Lung (tissue), 12 donors: ENCODE data around the gene MCUB. TPM values are rescaled to one million over a fixed set of nuclear protein-coding genes. Genes with fewer than 3 reads are reported as not detected.

ENCODE experiments used
- ATAC-seq: fragments of 200-7000 bp; cut with Tn5 transposase; one replicate; pipeline ENCODE4 v1.9.1; 2020; ENCODE audit warnings: moderate number of reproducible peaks; ENCODE audit not compliant: insufficient read depth, low FRiP score
- DNase-seq, 3 donors: peaks; one replicate each; pipeline ENCODE4 v3.0.0-alpha.2; 2013 to 2017
- H3K27ac ChIP-seq, 2 donors: one replicate each; pipeline ENCODE4 v1.5.1; 2013; ENCODE audit warnings: mild to moderate bottlenecking in 2 of 2, moderate library complexity in 2 of 2, control low read depth in 1 of 2, inconsistent platforms in 1 of 2, low read depth in 1 of 2, low read length in 1 of 2
- H3K27me3 ChIP-seq, 3 donors: one replicate each; pipeline ENCODE4 v1.5.1; 2013; ENCODE audit warnings: low read length in 2 of 3; ENCODE audit not compliant: control insufficient read depth in 3 of 3, insufficient read depth in 3 of 3
- H3K36me3 ChIP-seq, 4 donors: one replicate each; pipeline ENCODE4 v1.5.1; 2013; ENCODE audit warnings: low read length in 4 of 4, mild to moderate bottlenecking in 1 of 4, moderate library complexity in 1 of 4; ENCODE audit not compliant: control insufficient read depth in 4 of 4, insufficient read depth in 4 of 4
- H3K4me1 ChIP-seq, 5 donors: one replicate each; pipeline ENCODE4 v1.5.1; 2013; ENCODE audit warnings: low read length in 5 of 5, mild to moderate bottlenecking in 2 of 5, moderate library complexity in 1 of 5; ENCODE audit not compliant: control insufficient read depth in 5 of 5, insufficient read depth in 5 of 5
- H3K4me3 ChIP-seq: one replicate; pipeline ENCODE4 v1.5.1; 2013; ENCODE audit warnings: mild to moderate bottlenecking, control low read depth, moderate library complexity
- H3K9ac ChIP-seq, 2 donors: one replicate each; pipeline ENCODE4 v1.5.1; 2013; ENCODE audit warnings: low read length in 2 of 2, control low read depth in 1 of 2; ENCODE audit not compliant: insufficient read depth in 1 of 2
- H3K9me3 ChIP-seq, 4 donors: one replicate each; pipeline ENCODE4 v1.5.1; 2013; ENCODE audit warnings: low read length in 3 of 4, mild to moderate bottlenecking in 1 of 4, moderate library complexity in 1 of 4; ENCODE audit not compliant: control insufficient read depth in 4 of 4, insufficient read depth in 3 of 4
- WGBS, 2 donors: extraction: QIAGEN DNeasy Blood & Tissue Kit; methylation state at CpG; one replicate each; pipeline ENCODE4 v1.1.7; 2013; 5-methylcytosine and 5-hydroxymethylcytosine counted together
- polyA plus RNA-seq, 2 donors: library from polyadenylated mRNA; stranded (reverse); fragments of 200-250 nt; gene quantifications; one replicate each; pipeline ENCODE4 v1.2.1, GENCODE V29; 2013
- total RNA-seq, 2 donors: library from RNA; depleted of rRNA in 1 of 2; stranded (reverse); fragments of >200 nt in 1 of 2; gene quantifications; one replicate each; pipeline ENCODE4 v1.2.1, GENCODE V29; 2014 to 2021
- TF ChIP-seq, protein P1 (sequence below): IDR thresholded peaks from 2 replicates; pipeline ENCODE4 v1.5.1; 2012; ENCODE audit warnings: mild to moderate bottlenecking; ENCODE audit errors: control extremely low read depth, extremely low read depth
- donor health status: control.
- donor health status: control.
- donor health status: Bipolar disorder and iron deficiency.
- donor health status: healthy.
- donor health status: DM: yes; HTN: yes; CAD: no.

MCUB gene
- total and polyA plus RNA-seq, 4 donors = 9.2 to 25.3 (median 15.9) TPM

DNA sequence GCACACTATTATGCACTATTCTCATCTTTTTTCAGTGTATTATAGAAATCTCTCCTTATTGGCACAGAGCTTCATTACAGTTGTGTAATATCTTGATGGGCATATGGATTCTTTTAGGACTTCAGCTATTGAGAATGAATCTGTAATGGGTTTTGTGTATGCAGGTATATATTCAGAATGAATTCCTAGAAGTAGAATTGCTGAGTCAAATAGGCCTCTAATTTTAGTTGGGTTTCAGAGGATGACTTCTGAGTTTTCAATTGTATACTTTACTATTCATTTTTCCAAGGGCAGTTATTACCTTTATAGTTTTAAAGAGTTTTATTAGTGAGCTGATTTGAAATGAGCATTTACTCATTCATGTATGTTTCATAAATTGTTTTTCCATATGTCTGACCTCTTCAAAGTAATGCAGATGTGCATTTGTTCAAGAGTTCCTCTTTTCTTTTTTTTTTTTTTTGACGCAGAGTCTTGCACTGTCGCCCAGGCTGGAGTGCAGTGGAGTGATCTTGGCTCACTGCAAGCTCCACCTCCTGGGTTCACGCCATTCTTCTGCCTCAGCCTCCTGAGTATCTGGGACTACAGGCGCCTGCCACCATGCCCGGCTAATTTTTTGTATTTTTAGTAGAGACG lies 123.7 kb downstream of the MCUB start:
- TF ChIP-seq, protein P1, sequence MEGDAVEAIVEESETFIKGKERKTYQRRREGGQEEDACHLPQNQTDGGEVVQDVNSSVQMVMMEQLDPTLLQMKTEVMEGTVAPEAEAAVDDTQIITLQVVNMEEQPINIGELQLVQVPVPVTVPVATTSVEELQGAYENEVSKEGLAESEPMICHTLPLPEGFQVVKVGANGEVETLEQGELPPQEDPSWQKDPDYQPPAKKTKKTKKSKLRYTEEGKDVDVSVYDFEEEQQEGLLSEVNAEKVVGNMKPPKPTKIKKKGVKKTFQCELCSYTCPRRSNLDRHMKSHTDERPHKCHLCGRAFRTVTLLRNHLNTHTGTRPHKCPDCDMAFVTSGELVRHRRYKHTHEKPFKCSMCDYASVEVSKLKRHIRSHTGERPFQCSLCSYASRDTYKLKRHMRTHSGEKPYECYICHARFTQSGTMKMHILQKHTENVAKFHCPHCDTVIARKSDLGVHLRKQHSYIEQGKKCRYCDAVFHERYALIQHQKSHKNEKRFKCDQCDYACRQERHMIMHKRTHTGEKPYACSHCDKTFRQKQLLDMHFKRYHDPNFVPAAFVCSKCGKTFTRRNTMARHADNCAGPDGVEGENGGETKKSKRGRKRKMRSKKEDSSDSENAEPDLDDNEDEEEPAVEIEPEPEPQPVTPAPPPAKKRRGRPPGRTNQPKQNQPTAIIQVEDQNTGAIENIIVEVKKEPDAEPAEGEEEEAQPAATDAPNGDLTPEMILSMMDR = no peak
- Histone ChIP-seq H3K9me3 (peaks cover 0 to 3% (median 0%) of the 10 kb centered on the region in 4 donors), H3K36me3 (peaks cover 0 to 5% (median 2%) of the 10 kb centered on the region in 4 donors), H3K4me1 (no peaks in the 10 kb centered on the region), H3K9ac (no peak overlapping the region), H3K27me3 (no peaks in the 10 kb centered on the region), H3K4me3 (no peak overlapping the region), H3K27ac (no peak overlapping the region)
- ATAC-seq (no peak), DNase-seq (no peak)
- 69 to 89% methylated on average over 6 of the region's 6 CpGs for WGBS, 2 donors

- no peaks in the 10 kb centered on the region for H3K27me3 ChIP-seq
- no peak overlapping the region for H3K27ac ChIP-seq
- H3K9ac ChIP-seq = no peak overlapping the region
- ATAC-seq (no peak), DNase-seq (no peak)
- TF ChIP-seq, protein P1 = no peak
- no peak overlapping the region for H3K4me3 ChIP-seq
- H3K9me3 ChIP-seq = no peaks in the 10 kb centered on the region
- H3K4me1 ChIP-seq = no peaks in the 10 kb centered on the region
- H3K36me3 ChIP-seq = peaks cover 0 to 9% (median 2%) of the 10 kb centered on the region in 4 donors
Observed at GRCh38 chr4:109684727-109685126, 124.7 kb downstream of the MCUB start.

GRCh38 chr4:109690690-109691410 lies 130.8 kb downstream of the MCUB start:
- peaks cover 7 to 32% (median 20%) of the 10 kb centered on the region in 4 donors for H3K36me3 ChIP-seq

More at GRCh38 chr4:109690690-109691410, 130.8 kb downstream of the MCUB start:
- TF ChIP-seq, protein P1 = no peak
- no peaks in the 10 kb centered on the region for H3K9me3 ChIP-seq
- no peak for DNase-seq
- no peak overlapping the region for H3K9ac ChIP-seq
- H3K27me3 ChIP-seq = no peaks in the 10 kb centered on the region
- no peak overlapping the region for H3K4me3 ChIP-seq
- no peak overlapping the region for H3K27ac ChIP-seq
- WGBS, 2 donors = 83 to 90% methylated on average over 6 of the region's 6 CpGs
- no peak for ATAC-seq
- H3K4me1 ChIP-seq = no peaks in the 10 kb centered on the region
